ENCODE results near the gene PPM1K.

- TF ChIP-seq CTCF (IDR thresholded peaks at IDR 0.05) (no peak), POLR2A (IDR thresholded peaks at IDR 0.05) (no peak), POLR2AphosphoS5 (IDR thresholded peaks at IDR 0.05) (no peak), EP300 (IDR thresholded peaks at IDR 0.05) (no peak)
Observed at GRCh38 chr4:88226143-88226542, 58.2 kb downstream of the PPM1K start.
